Endodermal cell (in vitro differentiated cells): ENCODE measurements around the gene ZDHHC17. TPM values are rescaled to one million over a fixed set of nuclear protein-coding genes. Genes with fewer than 3 reads are reported as not detected.

Experiments used
- DNase-seq: peaks from one replicate; pipeline ENCODE4 v3.0.0-alpha.2; 2017
- H3K27ac ChIP-seq: 2 replicates; pipeline ENCODE4 v1.5.1; 2013; ENCODE audit warnings: mild to moderate bottlenecking, low read depth, low read length, moderate library complexity
- H3K27me3 ChIP-seq: 2 replicates; pipeline ENCODE4 v1.6.1; 2013; ENCODE audit warnings: mild to moderate bottlenecking, low read length, moderate library complexity; ENCODE audit not compliant: insufficient read depth, control insufficient read depth, poor library complexity, severe bottlenecking
- H3K36me3 ChIP-seq: 2 replicates; pipeline ENCODE4 v1.7.0; 2013; ENCODE audit warnings: mild to moderate bottlenecking, low read length, moderate library complexity; ENCODE audit not compliant: control insufficient read depth, insufficient read depth
- H3K4me1 ChIP-seq: one replicate; pipeline ENCODE4 v1.7.0; 2013; ENCODE audit warnings: low read length; ENCODE audit not compliant: control insufficient read depth, insufficient read depth
- H3K4me3 ChIP-seq: 2 replicates; pipeline ENCODE4 v1.5.1; 2013; ENCODE audit warnings: mild to moderate bottlenecking, low read length, moderate library complexity
- H3K9ac ChIP-seq: 2 replicates; pipeline ENCODE4 v1.6.1; 2013; ENCODE audit warnings: mild to moderate bottlenecking, low read length, moderate library complexity; ENCODE audit not compliant: poor library complexity, severe bottlenecking; ENCODE audit errors: extremely low read depth
- H3K9me3 ChIP-seq: 2 replicates; pipeline ENCODE4 v1.6.1; 2013; ENCODE audit warnings: mild to moderate bottlenecking, low read length, moderate library complexity; ENCODE audit not compliant: control insufficient read depth
- H3K27ac Mint-ChIP-seq: 2 replicates; pipeline ENCODE4 v1.8.0; 2020; ENCODE audit warnings: mixed read lengths
- H3K27me3 Mint-ChIP-seq: 2 replicates; pipeline ENCODE4 v1.8.0; 2021; ENCODE audit warnings: mild to moderate bottlenecking, mixed read lengths; ENCODE audit not compliant: insufficient read depth
- H3K36me3 Mint-ChIP-seq: 2 replicates; pipeline ENCODE4 v1.8.0; 2020; ENCODE audit warnings: low read depth, mixed read lengths
- H3K4me1 Mint-ChIP-seq: 2 replicates; pipeline ENCODE4 v1.8.0; 2020; ENCODE audit warnings: mixed read lengths
- H3K4me3 Mint-ChIP-seq: 2 replicates; pipeline ENCODE4 v1.8.0; 2020; ENCODE audit warnings: mild to moderate bottlenecking, moderate library complexity, mixed read lengths
- H3K9me3 Mint-ChIP-seq: 2 replicates; pipeline ENCODE4 v1.8.0; 2020; ENCODE audit warnings: mild to moderate bottlenecking, mixed read lengths
- CTCF ChIP-seq: fragments of 200-600 bp; sonication (generic); conservative IDR thresholded peaks from 2 replicates; pipeline ENCODE4 v1.5.0; 2021; ENCODE audit warnings: antibody characterized with exemption, mild to moderate bottlenecking
- WGBS, 2 experiments: methylation state at CpG; one replicate each; pipeline versions ENCODE4 v1.1.5 to v1.1.7; 2013; ENCODE audit warnings: missing lambda C conversion rate in 2 of 2, mixed read lengths in 1 of 2; ENCODE audit not compliant: insufficient coverage in 1 of 2, insufficient read length in 1 of 2; 5-methylcytosine and 5-hydroxymethylcytosine counted together
- total RNA-seq, 2 donors: library from RNA; stranded (reverse); fragmentation: NEBNext Ultra II Directional in 1 of 2; extraction: Animal tissue kit (Norgen Biotek cat#: 25700) in 1 of 2; gene quantifications; 2 replicates in 1 of 2; 3 replicates in 1 of 2; pipeline ENCODE4 v1.2.1, GENCODE V29; 2021

ZDHHC17 gene
- total RNA-seq, 2 donors from 2014 or later = 37.9 to 40.0 TPM

- H3K36me3 Mint-ChIP-seq = peaks cover 57% of the 10 kb centered on the region
- H3K4me1 Mint-ChIP-seq = peaks cover 5% of the 10 kb centered on the region
- no peaks in the 10 kb centered on the region for H3K27me3 Mint-ChIP-seq
- peaks cover 22% of the 10 kb centered on the region for H3K9me3 Mint-ChIP-seq
- no peak overlapping the region for H3K4me3 Mint-ChIP-seq
- H3K36me3 ChIP-seq = peaks cover 43% of the 10 kb centered on the region
- no peak overlapping the region for H3K27ac ChIP-seq
- no peaks in the 10 kb centered on the region for H3K4me1 ChIP-seq
- DNase-seq = no peak
- 88 to 100% methylated on average over 2 of the region's 3 CpGs for WGBS, 2 experiments
- H3K9ac ChIP-seq = no peak overlapping the region
- no peaks in the 10 kb centered on the region for H3K27me3 ChIP-seq
- peaks cover 22% of the 10 kb centered on the region for H3K9me3 ChIP-seq
- H3K27ac Mint-ChIP-seq = no peak overlapping the region
- no peak overlapping the region for H3K4me3 ChIP-seq
- no peak for TF ChIP-seq CTCF
These were observed 38.1 kb downstream of the ZDHHC17 start for GRCh38 chr12:76802060-76802459.

GRCh38 chr12:76804435-76804976, 40.6 kb downstream of the ZDHHC17 start:
- no peak overlapping the region for H3K4me3 Mint-ChIP-seq
- H3K27me3 Mint-ChIP-seq = no peaks in the 10 kb centered on the region
- peaks cover 44% of the 10 kb centered on the region for H3K36me3 Mint-ChIP-seq
- H3K9me3 Mint-ChIP-seq = peaks cover 22% of the 10 kb centered on the region
- no peak for TF ChIP-seq CTCF
- no peak for DNase-seq
- H3K4me1 Mint-ChIP-seq = peaks cover 3% of the 10 kb centered on the region
- H3K27me3 ChIP-seq = no peaks in the 10 kb centered on the region
- H3K36me3 ChIP-seq = peaks cover 41% of the 10 kb centered on the region
- H3K9me3 ChIP-seq = peaks cover 22% of the 10 kb centered on the region
- no peaks in the 10 kb centered on the region for H3K4me1 ChIP-seq
- no peak overlapping the region for H3K9ac ChIP-seq
- H3K4me3 ChIP-seq = no peak overlapping the region
- H3K27ac Mint-ChIP-seq = no peak overlapping the region
- no peak overlapping the region for H3K27ac ChIP-seq
- 95 to 98% methylated on average over 6 to 8 of the region's 8 CpGs for WGBS, 2 experiments

GRCh38 chr12:76810671-76811419, 46.9 kb downstream of the ZDHHC17 start:
- Histone ChIP-seq H3K36me3 (peaks cover 63% of the 10 kb centered on the region), H3K4me1 (peaks cover 4% of the 10 kb centered on the region), H3K9me3 (no peaks in the 10 kb centered on the region), H3K4me3 (peak overlapping the region; percentile 10), H3K27me3 (no peaks in the 10 kb centered on the region), H3K27ac (no peak overlapping the region), H3K9ac (no peak overlapping the region)
- WGBS, 2 experiments = 79 to 90% methylated on average over 2 to 6 of the region's 6 CpGs
- Mint-ChIP-seq H3K4me1 (peaks cover 6% of the 10 kb centered on the region), H3K27me3 (no peaks in the 10 kb centered on the region), H3K27ac (no peak overlapping the region), H3K36me3 (peaks cover 20% of the 10 kb centered on the region), H3K4me3 (no peak overlapping the region), H3K9me3 (no peaks in the 10 kb centered on the region)
- no peak for TF ChIP-seq CTCF
- DNase-seq = no peak
